GM12878 (cell line): Measurements from ENCODE around the gene MRPL39. TPM values are rescaled to one million over a fixed set of nuclear protein-coding genes. Genes with fewer than 3 reads are reported as not detected.
A peak's percentile ranks its signal among the peaks of the same experiment; 100 is the strongest.

ENCODE experiments used
- ATAC-seq: fragments of 200-7000 bp; cut with Tn5 transposase; 3 replicates; pipeline ENCODE4 v1.9.1; 2020; ENCODE audit warnings: mild to moderate bottlenecking, moderate library complexity
- Bru-seq: library from RNA; stranded (reverse); fragments of 400-500 nt; gene quantifications from one replicate; lab custom pipeline; 2021; lab: Mats Ljungman, UMichigan
- BruChase-seq, 2 experiments: library from RNA; stranded (reverse); fragments of 400-500 nt; gene quantifications; one replicate each; lab custom pipeline; 2021; lab: Mats Ljungman, UMichigan
- BruUV-seq: library from RNA; stranded (reverse); fragments of 400-500 nt; replicated peaks from 2 replicates; lab custom pipeline; 2021; lab: Mats Ljungman, UMichigan
- CTCF ChIA-PET: fragments of 300-600 bp; sonication (Branson Sonifier 250); formaldehyde crosslinking; extraction: SDS; loops from one replicate; lab custom pipeline; 2021; ENCODE audit warnings: inconsistent platforms; lab: Yijun Ruan, JAX
- POLR2A ChIA-PET: fragments of 350-600 bp; formaldehyde crosslinking; extraction: SDS; loops from one replicate; lab custom pipeline; 2021; ENCODE audit warnings: inconsistent platforms; lab: Charles Lee
- RAD21 ChIA-PET: fragments of 300-600 bp; sonication (Branson Sonifier 250); formaldehyde crosslinking; loops from one replicate; lab custom pipeline; 2023; ENCODE audit warnings: antibody characterized with exemption; ENCODE audit not compliant: unreplicated experiment; lab: Charles Lee
- SMC1A ChIA-PET: fragments of 300-600 bp; sonication (Branson Sonifier 250); formaldehyde crosslinking; loops from one replicate; lab custom pipeline; 2023; ENCODE audit not compliant: unreplicated experiment, uncharacterized antibody; lab: Charles Lee
- DNase-seq: peaks from one replicate; pipeline ENCODE4 v3.0.0-alpha.2; 2011; ENCODE audit warnings: low read depth, low spot score
- FAIRE-seq: peaks from 3 replicates; lab custom pipeline; 2011; peaks lifted over from hg19 to GRCh38; lab: Jason Lieb, UNC
- H2AFZ ChIP-seq: 2 replicates; pipeline ENCODE4 v1.6.0; 2011; ENCODE audit warnings: low read depth, low read length, control low read depth; ENCODE audit not compliant: control insufficient read depth
- H3K27ac ChIP-seq: 2 replicates; pipeline ENCODE4 v1.5.1; 2011; ENCODE audit warnings: control low read depth; ENCODE audit not compliant: control insufficient read depth, insufficient read depth
- H3K27me3 ChIP-seq, 2 experiments: replicated peaks in 1 of 2; 2 replicates each; pipeline versions ENCODE4 v1.6.0 to v1.6.1; 2011; ENCODE audit warnings: low read length in 1 of 2; ENCODE audit not compliant: control insufficient read depth in 2 of 2, insufficient read depth in 2 of 2
- H3K36me3 ChIP-seq, 2 experiments: 2 replicates each; pipeline ENCODE4 v1.5.1; 2011; ENCODE audit warnings: low read length in 1 of 2; ENCODE audit not compliant: control insufficient read depth in 2 of 2, insufficient read depth in 2 of 2
- H3K4me1 ChIP-seq: 2 replicates; pipeline ENCODE4 v1.6.1; 2011; ENCODE audit warnings: mild to moderate bottlenecking, low read length, moderate library complexity, mixed read lengths; ENCODE audit not compliant: control insufficient read depth, insufficient read depth
- H3K4me2 ChIP-seq: 2 replicates; pipeline ENCODE4 v1.6.0; 2011; ENCODE audit warnings: control low read depth; ENCODE audit not compliant: control insufficient read depth, insufficient read depth
- H3K4me3 ChIP-seq: fragments of 200-600 bp; sonication (generic); 2 replicates; pipeline ENCODE4 v1.5.1; 2016
- H3K79me2 ChIP-seq: 2 replicates; pipeline ENCODE4 v1.6.0; 2011; ENCODE audit warnings: low read length; ENCODE audit not compliant: control insufficient read depth, insufficient read depth
- H3K9ac ChIP-seq: 2 replicates; pipeline ENCODE4 v1.8.0; 2011; ENCODE audit warnings: low read length, control low read depth, mixed read lengths; ENCODE audit not compliant: control insufficient read depth, insufficient read depth
- H3K9me3 ChIP-seq: replicated peaks from 3 replicates; pipeline ENCODE4 v1.5.1; 2011; ENCODE audit warnings: mild to moderate bottlenecking, low read length; ENCODE audit not compliant: control insufficient read depth, insufficient read depth
- H4K20me1 ChIP-seq: 2 replicates; pipeline ENCODE4 v1.6.0; 2011; ENCODE audit not compliant: control insufficient read depth, insufficient read depth
- BMI1 ChIP-seq: fragments of 450-650 bp; IDR thresholded peaks from 2 replicates; pipeline ENCODE4 v1.6.1; 2016; ENCODE audit warnings: mild to moderate bottlenecking, moderate library complexity, borderline replicate concordance
- CBX3 ChIP-seq: fragments of 200-600 bp; sonication (generic); IDR thresholded peaks from 2 replicates; pipeline ENCODE4 v1.6.1; 2016; ENCODE audit warnings: low read depth, borderline replicate concordance
- CREM ChIP-seq: IDR thresholded peaks from 2 replicates; pipeline ENCODE4 v1.6.1; 2014; ENCODE audit warnings: antibody characterized with exemption, low read depth
- MEF2B ChIP-seq: fragments of 450-650 bp; IDR thresholded peaks from 2 replicates; pipeline ENCODE4 v1.6.1; 2018; ENCODE audit warnings: mild to moderate bottlenecking, moderate library complexity; ENCODE audit not compliant: partially characterized antibody, poor library complexity, severe bottlenecking
- NR2C1 ChIP-seq: fragments of 450-650 bp; IDR thresholded peaks from 2 replicates; pipeline ENCODE4 v1.6.1; 2017; ENCODE audit warnings: antibody characterized with exemption, mild to moderate bottlenecking, moderate library complexity
- NRF1 ChIP-seq: conservative IDR thresholded peaks from 2 replicates; pipeline ENCODE4 v1.6.1; 2011; ENCODE audit warnings: mild to moderate bottlenecking, low read depth, low read length, improper control_type of control experiment
- SMAD1 ChIP-seq: fragments of 450-650 bp; IDR thresholded peaks from 2 replicates; pipeline ENCODE4 v1.6.1; 2018; ENCODE audit warnings: mild to moderate bottlenecking, low read depth; ENCODE audit not compliant: partially characterized antibody
- TCF7 ChIP-seq: IDR thresholded peaks from 2 replicates; pipeline ENCODE4 v1.6.1; 2014; ENCODE audit warnings: antibody characterized with exemption, borderline replicate concordance
- WGBS: methylation state at CpG from one replicate; pipeline ENCODE4 v1.1.6; 2016; ENCODE audit warnings: low lambda C conversion rate; ENCODE audit not compliant: insufficient replicate concordance, insufficient coverage; ENCODE audit errors: missing lambda C conversion rate; 5-methylcytosine and 5-hydroxymethylcytosine counted together
- in situ Hi-C: fragments of 300-500 bp; cut with MboI; formaldehyde crosslinking; loops from 9 replicates; pipeline ENCODE4 v1.14.3; 2018; ENCODE audit warnings: mixed read lengths
- intact Hi-C: fragments of 100-400 bp; cut with micrococcal nuclease; formaldehyde crosslinking; loops from one replicate; pipeline ENCODE4 v1.14.2; 2022; ENCODE audit not compliant: unreplicated experiment
- long read RNA-seq, 2 experiments: library from polyadenylated mRNA; unstranded; transcript quantifications; one replicate each; pipeline ENCODE4 v2.0.0, GENCODE V29; 2019 to 2020
- polyA minus RNA-seq, 3 experiments: library from RNA; depleted of rRNA, polyadenylated mRNA; stranded (reverse); fragments of >200 nt; gene quantifications; 2 replicates each; pipeline ENCODE4 v1.2.3, GENCODE V29; 2011
- polyA plus RNA-seq, 11 experiments: library from polyadenylated mRNA; depleted of rRNA in 4 of 11; unstranded in 6 of 11; stranded (reverse) in 5 of 11; fragments of >200 nt; fragmentation: Nextera tagmentation in 4 of 11; fragmentation: Illumina TruSeq in 1 of 11; extraction: Ambion mirVana in 4 of 11; extraction: Trizol in 1 of 11; gene quantifications; 1 replicate in 1 of 11; 2 replicates in 10 of 11; pipeline versions ENCODE4 v1.2.1 to v1.2.3, GENCODE V29; 2011 to 2016; ENCODE audit warnings: inconsistent platforms in 2 of 11, missing spikeins in 2 of 11, low read depth in 1 of 11
- total RNA-seq, 4 experiments: library from RNA; depleted of rRNA in 3 of 4; stranded (reverse); fragments of >200 nt in 3 of 4; fragmentation: Illumina TruSeq in 1 of 4; extraction: Trizol in 1 of 4; gene quantifications; 2 replicates each; pipeline versions ENCODE4 v1.2.1 to v1.2.3, GENCODE V29; 2013 to 2021
- TF ChIP-seq, protein P1 (sequence below): fragments of 450-650 bp; IDR thresholded peaks from 2 replicates; pipeline ENCODE4 v1.6.1; 2017; ENCODE audit warnings: mild to moderate bottlenecking, moderate library complexity
- TF ChIP-seq, protein P2 (sequence below): IDR thresholded peaks from 2 replicates; pipeline ENCODE4 v1.6.1; 2011; ENCODE audit warnings: low read depth, low read length, improper control_type of control experiment, borderline replicate concordance

The MRPL39 gene
- 26.3 and 28.9 TPM in 2 replicates for total RNA-seq (2013; cell fraction: nucleolus; rRNA removed)
- total RNA-seq (2014; rRNA removed), result 80.5 and 100 TPM in 2 replicates
- 109 and 118 TPM in 2 replicates for total RNA-seq (2014; rRNA removed; fragmentation: Illumina TruSeq; extraction: Trizol)
- 68.8 and 71.4 TPM in 2 replicates for total RNA-seq (2021)
- polyA plus RNA-seq (2011; ENCODE audit: low read depth), result 44.2 TPM
- 111 and 168 TPM in 2 replicates for polyA plus RNA-seq (2011; rRNA removed)
- 37.9 and 47.8 TPM in 2 replicates for polyA plus RNA-seq (2011; cell fraction: cytosol; rRNA removed)
- 35.7 and 43.6 TPM in 2 replicates for polyA plus RNA-seq (2011; cell fraction: nucleus; rRNA removed)
- 60.8 and 75.2 TPM in 2 replicates for polyA plus RNA-seq (2012)
- 109 and 120 TPM in 2 replicates for polyA plus RNA-seq (2014; fragmentation: Illumina TruSeq; extraction: Trizol)
- 100 to 1,000 TPM; 220 to 292 TPM for polyA plus RNA-seq (2014; fragmentation: Nextera tagmentation; extraction: Ambion mirVana)
- polyA plus RNA-seq (2014; rRNA removed), result 95.4 and 122 TPM in 2 replicates
- 100 to 1,000 TPM; 221 to 230 TPM for polyA plus RNA-seq (2016; fragmentation: Nextera tagmentation; extraction: Ambion mirVana)
- 33.3 and 48.9 TPM in 2 replicates for polyA minus RNA-seq (2011; rRNA and poly(A)+ RNA removed)
- polyA minus RNA-seq (2011; cell fraction: cytosol; rRNA and poly(A)+ RNA removed), result 16.8 and 20.9 TPM in 2 replicates
- polyA minus RNA-seq (2011; cell fraction: nucleus; rRNA and poly(A)+ RNA removed), result 14.6 and 18.8 TPM in 2 replicates
- Bru-seq, nascent RNA, result percentile 89 among the genes with signal in this experiment
- percentile 86 among the genes with signal in this experiment for BruChase-seq, experiment 1, labeled RNA remaining after a 6-hour chase
- percentile 89 among the genes with signal in this experiment for BruChase-seq, experiment 2, labeled RNA remaining after a 2-hour chase
- long read RNA-seq, experiment 1, transcript MRPL39-202 (10 exons, 1,110 nt), result major isoform, 93 of 108 reads
- long read RNA-seq, experiment 1, partial matches to known transcripts, result 1 of 108 reads
- long read RNA-seq, experiment 1, other reads (novel, unspliced or antisense), result 14 of 108 reads
- long read RNA-seq, experiment 2, transcript MRPL39-202 (10 exons, 1,110 nt), result major isoform, 639 of 692 reads
- long read RNA-seq, experiment 2, partial matches to known transcripts, result 7 of 692 reads
- long read RNA-seq, experiment 2, other reads (novel, unspliced or antisense), result 46 of 692 reads

DNA sequence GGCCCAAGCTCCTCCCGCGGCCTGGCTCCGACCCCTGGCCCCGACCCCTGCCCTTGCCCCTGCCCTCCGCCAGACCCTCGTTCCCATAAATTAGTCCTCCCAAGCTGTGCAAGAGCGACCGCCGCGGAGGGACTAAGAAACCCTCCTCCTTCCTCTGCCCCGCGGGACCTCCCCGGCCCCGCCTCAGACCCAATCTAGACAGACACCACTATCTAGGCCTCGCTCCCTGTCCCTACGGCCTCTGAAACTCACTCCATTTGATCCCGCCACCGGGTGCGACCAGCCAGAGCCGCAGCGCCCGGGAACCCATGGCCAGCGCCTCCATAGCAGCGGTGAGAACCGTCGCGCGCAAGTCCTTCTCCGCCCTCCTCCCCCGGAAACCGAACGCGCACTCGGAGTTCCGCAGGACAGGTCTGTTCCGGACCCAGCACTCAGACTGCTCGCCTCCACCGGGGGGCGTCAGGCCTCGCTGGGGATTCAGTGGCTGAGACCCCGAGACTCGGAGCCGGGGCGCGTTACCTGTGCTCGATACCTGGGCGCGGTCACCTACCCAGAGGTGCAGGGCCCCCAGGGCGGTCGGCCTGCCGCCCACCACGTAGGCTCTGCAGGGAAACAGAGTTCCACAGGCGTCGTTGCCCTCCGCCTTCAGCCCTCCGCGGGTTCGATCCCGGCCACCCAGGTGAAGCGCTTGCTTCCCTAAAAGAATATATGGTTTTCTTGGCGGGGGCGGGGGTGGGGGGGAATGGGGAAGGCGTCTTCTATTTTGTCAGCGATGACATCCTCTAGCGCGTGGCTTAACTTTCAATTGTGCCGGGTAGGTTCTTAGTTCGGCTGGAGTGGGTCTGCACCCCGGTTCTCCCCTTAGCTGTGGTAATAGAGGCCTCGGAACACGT, at the start of gene MRPL39:
TSS of gene MRPL39 (minus strand) at position 331 of the 893 bp plus-strand sequence. CDS start at position 325, 6 bp downstream.
- H3K79me2 ChIP-seq, result peaks cover 32% of the 10 kb centered on the region
- H3K4me1 ChIP-seq, result peaks cover 9% of the 10 kb centered on the region; the same call in 1 of the 2 replicates
- POLR2A ChIA-PET, result interaction anchor here (0.9 kb wide), 1 partner anchor 127 kb away, joined by 3 read pairs; the partner anchor contains the start of genes ATP5PF and GABPA
- peak; percentile 62 for DNase-seq
- peak within 1 kb of the TSS; percentile 88 for H3K4me2 ChIP-seq
- peak within 1 kb of the TSS; percentile 79 for H3K27ac ChIP-seq
- H4K20me1 ChIP-seq, result no peaks in the 10 kb centered on the region
- H3K4me3 ChIP-seq, result peak within 1 kb of the TSS; percentile 94
- peak; percentile 79 for FAIRE-seq
- H2AFZ ChIP-seq, result peak within 1 kb of the TSS; percentile 93
- WGBS, result under 1% methylated on average over 70 of the region's 71 CpGs
- SMC1A ChIA-PET, result interaction anchor here (0.5 to 5.5 kb wide), 20 partner anchors 9 to 560 kb away, joined by 3 to 51 read pairs (median 4); no protein-coding TSS in a partner anchor
- RAD21 ChIA-PET, result interaction anchor here (0.6 to 2.9 kb wide), 22 partner anchors 14 to 562 kb away, joined by 3 to 15 read pairs (median 3); partner anchors contain the start of genes ATP5PF, GABPA and JAM2
- peak; percentile 97 for ATAC-seq
- CTCF ChIA-PET, result interaction anchor here (0.7 to 5.1 kb wide), 44 partner anchors 9 to 1110 kb away, joined by 3 to 70 read pairs (median 4); partner anchors contain the start of genes ATP5PF, GABPA and JAM2
- in situ Hi-C loops (loop anchor here (5.0 to 10.0 kb wide), 5 partner anchors 100 to 1110 kb away; partner anchors contain the start of genes ATP5PF and GABPA), intact Hi-C loops (loop anchor here (1.0 to 10.0 kb wide), 8 partner anchors 31 to 1110 kb away; partner anchors contain the start of gene JAM2)
- peak within 1 kb of the TSS; percentile 96 for H3K9ac ChIP-seq
- no TSS peak for BruUV-seq
- H3K27me3 ChIP-seq, result no peaks in the 10 kb centered on the region
- H3K36me3 ChIP-seq, result peaks cover 0 to 23% of the 10 kb centered on the region in 2 experiments; a peak in 2 of 4 replicates
- no peaks in the 10 kb centered on the region; the same call in 2 of the 3 replicates for H3K9me3 ChIP-seq
- TF ChIP-seq, protein P1, sequence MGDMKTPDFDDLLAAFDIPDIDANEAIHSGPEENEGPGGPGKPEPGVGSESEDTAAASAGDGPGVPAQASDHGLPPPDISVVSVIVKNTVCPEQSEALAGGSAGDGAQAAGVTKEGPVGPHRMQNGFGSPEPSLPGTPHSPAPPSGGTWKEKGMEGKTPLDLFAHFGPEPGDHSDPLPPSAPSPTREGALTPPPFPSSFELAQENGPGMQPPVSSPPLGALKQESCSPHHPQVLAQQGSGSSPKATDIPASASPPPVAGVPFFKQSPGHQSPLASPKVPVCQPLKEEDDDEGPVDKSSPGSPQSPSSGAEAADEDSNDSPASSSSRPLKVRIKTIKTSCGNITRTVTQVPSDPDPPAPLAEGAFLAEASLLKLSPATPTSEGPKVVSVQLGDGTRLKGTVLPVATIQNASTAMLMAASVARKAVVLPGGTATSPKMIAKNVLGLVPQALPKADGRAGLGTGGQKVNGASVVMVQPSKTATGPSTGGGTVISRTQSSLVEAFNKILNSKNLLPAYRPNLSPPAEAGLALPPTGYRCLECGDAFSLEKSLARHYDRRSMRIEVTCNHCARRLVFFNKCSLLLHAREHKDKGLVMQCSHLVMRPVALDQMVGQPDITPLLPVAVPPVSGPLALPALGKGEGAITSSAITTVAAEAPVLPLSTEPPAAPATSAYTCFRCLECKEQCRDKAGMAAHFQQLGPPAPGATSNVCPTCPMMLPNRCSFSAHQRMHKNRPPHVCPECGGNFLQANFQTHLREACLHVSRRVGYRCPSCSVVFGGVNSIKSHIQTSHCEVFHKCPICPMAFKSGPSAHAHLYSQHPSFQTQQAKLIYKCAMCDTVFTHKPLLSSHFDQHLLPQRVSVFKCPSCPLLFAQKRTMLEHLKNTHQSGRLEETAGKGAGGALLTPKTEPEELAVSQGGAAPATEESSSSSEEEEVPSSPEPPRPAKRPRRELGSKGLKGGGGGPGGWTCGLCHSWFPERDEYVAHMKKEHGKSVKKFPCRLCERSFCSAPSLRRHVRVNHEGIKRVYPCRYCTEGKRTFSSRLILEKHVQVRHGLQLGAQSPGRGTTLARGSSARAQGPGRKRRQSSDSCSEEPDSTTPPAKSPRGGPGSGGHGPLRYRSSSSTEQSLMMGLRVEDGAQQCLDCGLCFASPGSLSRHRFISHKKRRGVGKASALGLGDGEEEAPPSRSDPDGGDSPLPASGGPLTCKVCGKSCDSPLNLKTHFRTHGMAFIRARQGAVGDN, result peak; percentile 65
- TF ChIP-seq CREM, result peak; percentile 77; the same call in 1 of the 2 replicates
- no peak; the same call in 1 of the 2 replicates for TF ChIP-seq NRF1
- TF ChIP-seq, protein P2, sequence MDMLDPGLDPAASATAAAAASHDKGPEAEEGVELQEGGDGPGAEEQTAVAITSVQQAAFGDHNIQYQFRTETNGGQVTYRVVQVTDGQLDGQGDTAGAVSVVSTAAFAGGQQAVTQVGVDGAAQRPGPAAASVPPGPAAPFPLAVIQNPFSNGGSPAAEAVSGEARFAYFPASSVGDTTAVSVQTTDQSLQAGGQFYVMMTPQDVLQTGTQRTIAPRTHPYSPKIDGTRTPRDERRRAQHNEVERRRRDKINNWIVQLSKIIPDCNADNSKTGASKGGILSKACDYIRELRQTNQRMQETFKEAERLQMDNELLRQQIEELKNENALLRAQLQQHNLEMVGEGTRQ, result no peak
- TF ChIP-seq CBX3, result no peak
- no peak for TF ChIP-seq BMI1
- peak; percentile 87 for TF ChIP-seq NR2C1
- TF ChIP-seq SMAD1, result peak; percentile 23
- peak; percentile 53 for TF ChIP-seq MEF2B
- 0 out of 2 replicates have a peak, but pooled peaks have one; percentile 23 for TF ChIP-seq TCF7
